Loucy (cell line): ENCODE measurements around the gene NACA.

Experiments used
- H2AFZ ChIP-seq: fragments of 200-600 bp; sonication (generic); 2 replicates; pipeline ENCODE4 v1.6.0; 2016; ENCODE audit warnings: antibody characterized with exemption, mild to moderate bottlenecking, low read length, moderate library complexity
- H3F3A ChIP-seq: fragments of 200-600 bp; 2 replicates; pipeline ENCODE4 v1.6.0; 2016; ENCODE audit warnings: antibody characterized with exemption, low read depth, mild to moderate bottlenecking
- H3K27me3 ChIP-seq: fragments of 200-600 bp; sonication (generic); 2 replicates; pipeline ENCODE4 v1.6.1; 2014; ENCODE audit warnings: low read length, mild to moderate bottlenecking; ENCODE audit not compliant: insufficient read depth, poor library complexity, severe bottlenecking
- H3K36me3 ChIP-seq: fragments of 200-600 bp; sonication (generic); 2 replicates; pipeline ENCODE4 v1.6.1; 2016; ENCODE audit warnings: low read length; ENCODE audit not compliant: insufficient read depth
- H3K4me1 ChIP-seq: fragments of 200-600 bp; sonication (generic); 2 replicates; pipeline ENCODE4 v1.5.1; 2014; ENCODE audit warnings: low read length, mild to moderate bottlenecking; ENCODE audit not compliant: insufficient read depth, poor library complexity, severe bottlenecking
- H3K4me2 ChIP-seq: fragments of 200-600 bp; sonication (generic); 2 replicates; pipeline ENCODE4 v1.6.0; 2014; ENCODE audit warnings: antibody characterized with exemption, low read length, low read depth, mild to moderate bottlenecking; ENCODE audit not compliant: poor library complexity, severe bottlenecking
- H3K4me3 ChIP-seq: fragments of 200-600 bp; sonication (generic); 2 replicates; pipeline ENCODE4 v1.5.1; 2014; ENCODE audit warnings: low read length, mild to moderate bottlenecking, mixed read lengths; ENCODE audit not compliant: poor library complexity, severe bottlenecking
- H3K79me2 ChIP-seq: fragments of 200-600 bp; sonication (generic); 2 replicates; pipeline ENCODE4 v1.6.1; 2014; ENCODE audit warnings: low read length; ENCODE audit not compliant: insufficient read depth
- H3K9ac ChIP-seq: fragments of 200-600 bp; sonication (generic); 2 replicates; pipeline ENCODE4 v1.6.0; 2014; ENCODE audit warnings: mild to moderate bottlenecking, low read depth, low read length, moderate library complexity; ENCODE audit not compliant: poor library complexity, severe bottlenecking
- H3K9me2 ChIP-seq: fragments of 200-600 bp; sonication (generic); replicated peaks from 2 replicates; pipeline ENCODE4 v1.6.1; 2016; ENCODE audit warnings: low read depth, low read length, mixed read lengths
- H3K9me3 ChIP-seq: fragments of 200-600 bp; sonication (generic); 2 replicates; pipeline ENCODE4 v1.6.1; 2014; ENCODE audit warnings: mild to moderate bottlenecking, antibody characterized with exemption, low read length, low read depth; ENCODE audit not compliant: insufficient read depth
- H4K20me1 ChIP-seq: fragments of 200-600 bp; sonication (generic); 2 replicates; pipeline ENCODE4 v1.6.0; 2014; ENCODE audit warnings: antibody characterized with exemption, low read length, mild to moderate bottlenecking; ENCODE audit not compliant: insufficient read depth, poor library complexity, severe bottlenecking
- CTCF ChIP-seq: fragments of 200-600 bp; sonication (generic); conservative IDR thresholded peaks from 2 replicates; pipeline ENCODE4 v1.5.1; 2014; ENCODE audit warnings: mild to moderate bottlenecking, antibody characterized with exemption, low read length
- EZH2phosphoT487 ChIP-seq: fragments of 200-600 bp; IDR thresholded peaks from 2 replicates; pipeline ENCODE4 v1.6.1; 2018; ENCODE audit warnings: antibody characterized with exemption, mild to moderate bottlenecking, moderate library complexity, borderline replicate concordance

Gene NACA

GRCh38 chr12:56769868-56770267 is 44.8 kb upstream of the NACA start:
- H3K9me2 ChIP-seq, result no peaks in the 10 kb centered on the region

GRCh38 chr12:56768424-56768823 is 43.3 kb upstream of the NACA start:
- Histone ChIP-seq H3F3A (no peaks in the 10 kb centered on the region), H3K36me3 (no peaks in the 10 kb centered on the region), H3K9ac (no peak overlapping the region), H2AFZ (no peak overlapping the region), H3K79me2 (no peaks in the 10 kb centered on the region), H3K27me3 (no peaks in the 10 kb centered on the region), H3K9me3 (no peaks in the 10 kb centered on the region), H3K4me2 (no peak overlapping the region), H3K9me2 (no peaks in the 10 kb centered on the region), H3K4me1 (no peaks in the 10 kb centered on the region), H4K20me1 (no peaks in the 10 kb centered on the region), H3K4me3 (no peak overlapping the region)
- TF ChIP-seq CTCF, result no peak
- no peak for TF ChIP-seq EZH2phosphoT487

More at GRCh38 chr12:56769868-56770267, 44.8 kb upstream of the NACA start:
- Histone ChIP-seq H3F3A (no peaks in the 10 kb centered on the region), H3K4me1 (no peaks in the 10 kb centered on the region), H4K20me1 (no peaks in the 10 kb centered on the region), H3K9me3 (no peaks in the 10 kb centered on the region), H3K4me3 (no peak overlapping the region), H3K9ac (no peak overlapping the region), H3K27me3 (no peaks in the 10 kb centered on the region), H2AFZ (no peak overlapping the region), H3K4me2 (no peak overlapping the region), H3K36me3 (no peaks in the 10 kb centered on the region), H3K79me2 (no peaks in the 10 kb centered on the region)
- TF ChIP-seq CTCF (no peak), EZH2phosphoT487 (no peak)

DNA sequence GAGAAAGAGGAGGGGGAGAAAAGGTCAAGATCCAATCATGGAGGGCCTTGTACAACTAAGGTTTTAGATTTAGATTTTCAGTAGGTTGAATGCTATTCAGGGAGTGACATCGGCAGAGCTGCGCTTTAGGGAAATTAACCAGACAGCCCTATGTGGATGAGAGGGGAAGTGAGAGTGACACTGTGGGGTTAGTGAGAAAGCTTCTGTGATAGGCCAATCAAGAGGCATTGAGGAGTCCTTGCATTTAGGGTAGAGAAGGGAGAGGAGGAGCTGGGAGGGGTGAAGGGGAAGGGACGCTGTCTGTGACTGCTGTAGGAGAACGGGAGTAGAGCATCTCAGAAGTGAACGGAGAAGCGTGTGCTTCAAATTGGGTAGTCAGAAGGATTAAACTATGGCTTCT is 41.4 kb upstream of the NACA start:
- no peaks in the 10 kb centered on the region for H3K36me3 ChIP-seq
- H3K4me3 ChIP-seq, result no peak overlapping the region
- H3K9ac ChIP-seq, result no peak overlapping the region
- H3K4me2 ChIP-seq, result no peak overlapping the region
- H3K79me2 ChIP-seq, result no peaks in the 10 kb centered on the region
- no peaks in the 10 kb centered on the region for H3K4me1 ChIP-seq
- no peaks in the 10 kb centered on the region for H3F3A ChIP-seq
- no peak overlapping the region for H2AFZ ChIP-seq
- no peak for TF ChIP-seq CTCF
- no peaks in the 10 kb centered on the region for H3K9me3 ChIP-seq
- H3K27me3 ChIP-seq, result no peaks in the 10 kb centered on the region
- no peaks in the 10 kb centered on the region for H4K20me1 ChIP-seq
- no peaks in the 10 kb centered on the region for H3K9me2 ChIP-seq
